NCI-H748 (cell line): ENCODE measurements around the gene NCAN.
"Not testable (repeated sequence)": the region's sequence is repeated elsewhere in the genome, so short reads cannot be mapped to it uniquely, and the experiment has no call there.

Experiments
- DNase-seq: peaks from one replicate; lab custom pipeline; 2025; ENCODE audit not compliant: unreplicated experiment; lab: John Stamatoyannopoulos, UW

Gene NCAN

GRCh38 chr19:19192910-19193423 is 18.8 kb upstream of the NCAN start:
- peak; percentile 32 for DNase-seq

- DNase-seq: no peak
Measured at GRCh38 chr19:19193926-19194325, 17.8 kb upstream of the NCAN start.

GRCh38 chr19:19201697-19202630 is 9.8 kb upstream of the NCAN start:
- no peak for DNase-seq

- DNase-seq: no peak
Measured at GRCh38 chr19:19202707-19203011, 9.1 kb upstream of the NCAN start.

GRCh38 chr19:19203012-19203856 is 8.5 kb upstream of the NCAN start, which contains the start of gene NR2C2AP:
Gene NR2C2AP, minus strand, starts transcription at chr19:19203414. Its CDS starts 354 bp downstream, at chr19:19203060.
- peak; percentile 92 for DNase-seq

- DNase-seq: no peak
Measured at GRCh38 chr19:19204181-19204580, 7.6 kb upstream of the NCAN start.

GRCh38 chr19:19205416-19206410 is 6.0 kb upstream of the NCAN start:
- no peak for DNase-seq

GRCh38 chr19:19206938-19207337 is 4.8 kb upstream of the NCAN start:
- no peak for DNase-seq

- DNase-seq: no peak
Measured at GRCh38 chr19:19207637-19208572, 3.9 kb upstream of the NCAN start.

GRCh38 chr19:19209372-19209771 is 2.4 kb upstream of the NCAN start:
- DNase-seq: no peak

- no peak for DNase-seq
Measured at GRCh38 chr19:19212916-19213315, 1.2 kb downstream of the NCAN start.

GRCh38 chr19:19213426-19214158 is 1.8 kb downstream of the NCAN start:
- DNase-seq: no peak

GRCh38 chr19:19214159-19214490 is 2.4 kb downstream of the NCAN start:
- DNase-seq: no peak

- DNase-seq: no peak
Measured at GRCh38 chr19:19214892-19215291, 3.1 kb downstream of the NCAN start.

- no peak for DNase-seq
Measured at GRCh38 chr19:19215792-19216191, 4.0 kb downstream of the NCAN start.

GRCh38 chr19:19217099-19217498 is 5.3 kb downstream of the NCAN start:
- peak; percentile 61 for DNase-seq

- DNase-seq: no peak
Measured at GRCh38 chr19:19218911-19219310, 7.2 kb downstream of the NCAN start.

GRCh38 chr19:19221000-19221399 is 9.2 kb downstream of the NCAN start:
- not testable (repeated sequence) for DNase-seq

- DNase-seq: no peak
Measured at GRCh38 chr19:19223060-19223459, 11.3 kb downstream of the NCAN start.
